Activated CD8-positive, alpha-beta T cell treated with anti-CD3 and anti-CD28 coated beads for 36 hours (primary cell): Measurements from ENCODE around the gene FEM1B. TPM values are rescaled to one million over a fixed set of nuclear protein-coding genes. Genes with fewer than 3 reads are reported as not detected.

Experiments used
- ATAC-seq: fragments of 200-7000 bp; cut with Tn5 transposase; one replicate; pipeline ENCODE4 v1.10.0; 2021; ENCODE audit warnings: mild to moderate bottlenecking, moderate library complexity
- CTCF ChIA-PET: fragments of 350-600 bp; sonication (Branson Sonifier 250); formaldehyde crosslinking; loops from one replicate; lab custom pipeline; 2021; ENCODE audit warnings: antibody characterized with exemption; lab: Charles Lee
- POLR2A ChIA-PET: fragments of 350-600 bp; sonication (Branson Sonifier 250); formaldehyde crosslinking; loops from one replicate; lab custom pipeline; 2021; ENCODE audit warnings: antibody characterized with exemption; lab: Charles Lee
- DNase-seq: peaks from one replicate; pipeline ENCODE4 v3.0.0-alpha.2; 2020
- H3K27ac Mint-ChIP-seq: one replicate; pipeline ENCODE4 v1.8.0; 2021; ENCODE audit warnings: mild to moderate bottlenecking, mixed read lengths
- H3K27me3 Mint-ChIP-seq: one replicate; pipeline ENCODE4 v1.8.0; 2021; ENCODE audit warnings: mixed read lengths
- H3K36me3 Mint-ChIP-seq: one replicate; pipeline ENCODE4 v1.8.0; 2021; ENCODE audit warnings: low read depth, mixed read lengths
- H3K4me1 Mint-ChIP-seq: one replicate; pipeline ENCODE4 v1.8.0; 2021; ENCODE audit warnings: low read depth, mixed read lengths
- H3K4me3 Mint-ChIP-seq: one replicate; pipeline ENCODE4 v1.8.0; 2021; ENCODE audit warnings: mild to moderate bottlenecking, moderate library complexity, mixed read lengths
- H3K9me3 Mint-ChIP-seq: one replicate; pipeline ENCODE4 v1.8.0; 2021; ENCODE audit warnings: mixed read lengths
- CTCF ChIP-seq: fragments of 200-600 bp; IDR thresholded peaks from one replicate; pipeline ENCODE4 v1.8.0; 2022; ENCODE audit warnings: antibody characterized with exemption, mild to moderate bottlenecking
- intact Hi-C: fragments of 100-400 bp; cut with micrococcal nuclease; formaldehyde crosslinking; loops from one replicate; pipeline ENCODE4 v1.10.0; 2022
- total RNA-seq, 2 experiments: library from RNA; stranded (reverse); gene quantifications; one replicate each; pipeline ENCODE4 v1.2.3, GENCODE V29; 2021

Gene FEM1B
- total RNA-seq, 2 experiments from 2014 or later: 37.1 to 44.4 TPM

DNA sequence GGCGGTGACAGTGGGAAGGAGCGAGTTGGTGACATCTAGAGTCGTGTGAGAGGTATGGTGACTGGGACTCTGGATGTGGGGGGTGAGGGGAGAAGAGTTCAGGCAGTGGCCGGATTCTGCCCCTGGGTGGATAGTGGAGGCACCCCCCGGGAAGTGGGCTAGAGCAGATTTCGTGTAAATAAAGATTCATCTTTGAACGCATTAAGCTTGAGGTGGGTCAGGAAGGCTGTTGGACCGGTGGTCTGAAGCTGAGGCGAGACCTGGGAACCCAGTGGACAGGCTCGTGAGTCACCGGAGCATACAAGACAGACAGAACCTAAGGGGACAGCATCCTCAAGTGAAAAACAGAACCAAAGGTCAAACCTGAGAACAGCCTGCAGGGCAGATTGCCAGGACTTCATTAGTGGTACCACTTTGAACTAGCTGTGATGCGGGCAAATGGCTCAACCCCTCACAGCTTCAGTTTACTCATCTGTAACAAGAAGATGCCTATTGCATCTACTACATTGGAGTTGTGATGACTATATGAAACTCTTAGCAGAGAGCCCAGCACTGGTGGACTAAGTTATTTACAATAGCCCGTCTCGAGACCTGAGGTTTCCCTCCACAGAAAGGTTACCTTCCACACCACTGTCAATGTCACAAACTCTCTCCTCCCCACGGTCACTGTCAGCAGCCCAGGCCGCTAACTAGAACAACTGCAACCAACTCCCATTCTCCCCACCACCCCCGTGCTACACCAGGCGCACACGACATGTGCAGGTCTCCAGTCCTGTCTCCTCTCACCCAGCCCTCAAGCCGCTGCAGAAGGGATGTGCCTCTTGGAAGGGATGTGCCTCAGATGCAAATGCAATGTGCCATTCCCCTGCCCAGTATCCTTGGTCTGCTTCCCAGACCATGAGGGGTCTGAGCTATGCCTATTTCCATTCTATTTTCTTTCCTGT, 47.1 kb upstream of the FEM1B start:
- DNase-seq: peak; percentile 55
- ATAC-seq: no peak
- Mint-ChIP-seq H3K27me3 (no peaks in the 10 kb centered on the region), H3K36me3 (peaks cover 18% of the 10 kb centered on the region), H3K27ac (peak overlapping the region; percentile 87), H3K4me1 (peaks cover 29% of the 10 kb centered on the region), H3K9me3 (no peaks in the 10 kb centered on the region), H3K4me3 (peak overlapping the region; percentile 78)
- no peak for TF ChIP-seq CTCF
- intact Hi-C loops: no loop called here
- ChIA-PET POLR2A (interaction anchor here (0.6 to 5.7 kb wide), 7 partner anchors 11 to 256 kb away, joined by 3 to 50 read pairs (median 4); partner anchors contain the start of gene FEM1B), CTCF (interaction anchor here (1.3 to 3.2 kb wide), 5 partner anchors 20 to 367 kb away, joined by 3 to 17 read pairs (median 5); partner anchors contain the start of gene FEM1B)

DNA sequence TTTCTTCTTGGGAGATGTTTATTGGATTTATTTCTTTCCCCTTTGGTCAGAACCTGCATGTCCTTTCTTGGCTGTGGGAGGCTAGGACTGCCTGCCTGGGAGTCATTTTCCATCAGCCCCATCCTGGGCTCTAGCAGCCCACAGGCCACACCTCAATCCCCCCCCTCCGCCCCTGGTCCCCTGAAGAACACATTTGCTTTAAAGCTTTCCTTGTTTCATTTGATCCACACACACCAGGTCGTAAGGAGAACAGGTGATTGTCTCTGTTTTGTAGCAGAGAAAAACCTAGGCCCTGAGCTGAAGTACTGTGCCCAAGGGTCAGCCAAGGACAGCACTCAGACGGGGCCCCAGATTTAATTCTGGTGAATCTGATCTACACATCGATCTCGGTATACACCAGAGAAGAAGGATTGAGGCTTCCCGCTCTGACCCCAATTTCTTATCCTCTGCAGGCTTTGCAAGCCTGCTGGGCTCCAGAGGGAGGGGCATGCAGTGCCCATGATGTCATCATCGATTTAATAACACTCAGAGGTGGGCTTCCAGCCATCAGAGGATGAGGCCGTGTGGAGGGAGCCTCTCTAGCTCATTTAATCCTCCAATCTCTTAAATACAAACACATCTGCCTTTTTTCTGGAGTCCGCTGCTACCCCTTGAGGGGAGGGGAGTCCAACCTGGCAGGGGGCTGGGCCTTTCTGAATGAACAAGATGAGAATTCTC, 46.3 kb upstream of the FEM1B start:
- peak overlapping the region; percentile 78 for H3K4me3 Mint-ChIP-seq

DNA sequence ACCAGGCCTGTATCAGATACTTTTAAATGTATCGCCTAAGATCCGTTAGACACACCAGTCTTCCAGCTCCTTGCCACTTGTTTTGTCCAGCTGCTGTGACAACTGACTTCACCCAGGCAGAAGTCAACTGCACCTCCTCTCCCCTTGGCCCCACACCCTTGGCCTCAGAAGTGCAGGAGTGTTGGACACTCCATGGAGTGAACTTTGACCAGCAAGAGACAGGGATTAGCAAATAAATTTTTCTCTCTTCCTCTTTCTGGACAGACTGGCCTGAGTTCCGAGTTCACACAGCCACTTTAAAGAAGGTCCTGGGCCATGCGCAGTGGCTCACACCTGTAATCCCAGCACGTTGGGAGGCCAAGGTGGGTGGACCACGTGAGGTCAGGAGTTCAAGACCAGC, 45.1 kb upstream of the FEM1B start:
- intact Hi-C loops: no loop called here
- Mint-ChIP-seq H3K27me3 (peaks cover under 1% of the 10 kb centered on the region), H3K9me3 (no peaks in the 10 kb centered on the region), H3K4me3 (no peak overlapping the region), H3K4me1 (peaks cover 22% of the 10 kb centered on the region), H3K36me3 (peaks cover 12% of the 10 kb centered on the region), H3K27ac (no peak overlapping the region)
- TF ChIP-seq CTCF: no peak
- ATAC-seq (no peak), DNase-seq (no peak)
- CTCF ChIA-PET: interaction anchor here (1.7 kb wide), 1 partner anchor 22 kb away, joined by 5 read pairs; no protein-coding TSS in a partner anchor
- POLR2A ChIA-PET: interaction anchor here (0.5 to 5.7 kb wide), 3 partner anchors 42 to 372 kb away, joined by 3 to 50 read pairs (median 3); partner anchors contain the start of gene FEM1B

More for the DNA sequence above, 46.3 kb upstream of the FEM1B start:
- no peak for TF ChIP-seq CTCF
- CTCF ChIA-PET: interaction anchor here (1.0 to 2.7 kb wide), 4 partner anchors 21 to 368 kb away, joined by 3 to 9 read pairs (median 5); no protein-coding TSS in a partner anchor
- Mint-ChIP-seq H3K27ac (no peak overlapping the region), H3K4me1 (peaks cover 29% of the 10 kb centered on the region), H3K27me3 (no peaks in the 10 kb centered on the region), H3K36me3 (peaks cover 18% of the 10 kb centered on the region), H3K9me3 (no peaks in the 10 kb centered on the region)
- DNase-seq (no peak), ATAC-seq (no peak)
- POLR2A ChIA-PET: interaction anchor here (0.8 to 5.7 kb wide), 3 partner anchors 22 to 61 kb away, joined by 3 to 50 read pairs (median 4); partner anchors contain the start of gene FEM1B
- intact Hi-C loops: no loop called here

GRCh38 chr15:68232937-68233336, 44.6 kb upstream of the FEM1B start:
- Mint-ChIP-seq H3K27me3 (peaks cover 2% of the 10 kb centered on the region), H3K27ac (no peak overlapping the region), H3K36me3 (peaks cover 9% of the 10 kb centered on the region), H3K4me3 (no peak overlapping the region), H3K4me1 (peaks cover 17% of the 10 kb centered on the region), H3K9me3 (no peaks in the 10 kb centered on the region)
- intact Hi-C loops: no loop called here
- CTCF ChIA-PET: no interaction called here
- no peak for TF ChIP-seq CTCF
- no peak for ATAC-seq
- no peak for DNase-seq
- POLR2A ChIA-PET: interaction anchor here (0.6 kb wide), 1 partner anchor 372 kb away, joined by 3 read pairs; no protein-coding TSS in a partner anchor
